Neural cell (in vitro differentiated cells): ENCODE results near the gene RNF32. TPM values are rescaled to one million over a fixed set of nuclear protein-coding genes. Genes with fewer than 3 reads are reported as not detected.

Experiments used
- H2AFZ ChIP-seq: fragments of 200-600, 300-800 bp; sonication (generic), shearing (Covaris generic); 2 replicates; pipeline ENCODE4 v1.6.0; 2014; ENCODE audit warnings: low read depth, mild to moderate bottlenecking, antibody characterized with exemption, low read length, moderate library complexity
- H3F3A ChIP-seq: fragments of 200-600 bp; shearing (Covaris generic); 2 replicates; pipeline ENCODE4 v1.6.1; 2016; ENCODE audit warnings: mild to moderate bottlenecking, moderate library complexity, mixed read lengths, antibody characterized with exemption, low read length; ENCODE audit not compliant: insufficient read depth, poor library complexity, severe bottlenecking
- H3K27ac ChIP-seq: fragments of 200-600, 300-800 bp; sonication (generic), shearing (Covaris generic); 2 replicates; pipeline ENCODE4 v1.5.1; 2014; ENCODE audit warnings: mild to moderate bottlenecking, low read length, moderate library complexity
- H3K27me3 ChIP-seq: fragments of 300-800, 200-600 bp; sonication (generic), shearing (Covaris generic); 2 replicates; pipeline ENCODE4 v1.6.0; 2014; ENCODE audit warnings: mild to moderate bottlenecking, low read depth, low read length, moderate library complexity; ENCODE audit not compliant: insufficient read depth
- H3K36me3 ChIP-seq: fragments of 300-800, 200-600 bp; sonication (generic), shearing (Covaris generic); 2 replicates; pipeline ENCODE4 v1.5.1; 2014; ENCODE audit warnings: mild to moderate bottlenecking, antibody characterized with exemption, low read length, moderate library complexity; ENCODE audit not compliant: insufficient read depth
- H3K4me2 ChIP-seq: fragments of 300-800, 200-600 bp; sonication (generic), shearing (Covaris generic); 2 replicates; pipeline ENCODE4 v1.6.0; 2014; ENCODE audit warnings: mild to moderate bottlenecking, low read length
- H3K4me3 ChIP-seq: fragments of 300-800, 200-600 bp; sonication (generic), shearing (Covaris generic); 2 replicates; pipeline ENCODE4 v1.5.1; 2014; ENCODE audit warnings: mild to moderate bottlenecking, low read length, moderate library complexity
- H3K79me2 ChIP-seq: fragments of 200-600 bp; shearing (Covaris generic); replicated peaks from 2 replicates; pipeline ENCODE4 v1.6.0; 2014; ENCODE audit warnings: mild to moderate bottlenecking, low read length, moderate library complexity; ENCODE audit not compliant: insufficient read depth
- H3K9ac ChIP-seq: fragments of 300-800, 200-600 bp; sonication (generic), shearing (Covaris generic); 2 replicates; pipeline ENCODE4 v1.6.1; 2016; ENCODE audit warnings: mild to moderate bottlenecking, low read length, mixed read lengths
- H3K9me2 ChIP-seq: fragments of 200-600 bp; shearing (Covaris generic); 2 replicates; pipeline ENCODE4 v1.6.1; 2016; ENCODE audit warnings: mild to moderate bottlenecking, low read length, mixed read lengths; ENCODE audit not compliant: insufficient read depth
- H3K9me3 ChIP-seq: fragments of 200-600, 300-800 bp; sonication (generic), shearing (Covaris generic); 2 replicates; pipeline ENCODE4 v1.6.1; 2016; ENCODE audit warnings: mild to moderate bottlenecking, mixed run types, low read length, moderate library complexity, mixed read lengths
- H4K20me1 ChIP-seq: fragments of 200-600 bp; shearing (Covaris generic); 2 replicates; pipeline ENCODE4 v1.6.1; 2016; ENCODE audit warnings: mild to moderate bottlenecking, mixed run types; ENCODE audit not compliant: insufficient read depth
- CTCF ChIP-seq: fragments of 450-650 bp; IDR thresholded peaks from 2 replicates; pipeline ENCODE4 v1.5.1; 2014; ENCODE audit warnings: antibody characterized with exemption, mild to moderate bottlenecking, moderate library complexity; ENCODE audit not compliant: poor library complexity, severe bottlenecking
- EP300 ChIP-seq: fragments of 450-650 bp; conservative IDR thresholded peaks from 2 replicates; pipeline ENCODE4 v1.6.1; 2014; ENCODE audit warnings: antibody characterized with exemption, mild to moderate bottlenecking, moderate library complexity; ENCODE audit not compliant: poor library complexity, severe bottlenecking
- EZH2 ChIP-seq: fragments of 200-600, 300-800 bp; shearing (Covaris generic), sonication (generic); IDR thresholded peaks from 2 replicates; pipeline ENCODE4 v1.6.1; 2014; ENCODE audit warnings: antibody characterized with exemption, low read length, borderline replicate concordance, mild to moderate bottlenecking; ENCODE audit not compliant: insufficient read depth, poor library complexity, severe bottlenecking
- MXI1 ChIP-seq: fragments of 450-650 bp; conservative IDR thresholded peaks from 2 replicates; pipeline ENCODE4 v1.6.1; 2014; ENCODE audit warnings: antibody characterized with exemption, mild to moderate bottlenecking; ENCODE audit not compliant: poor library complexity, severe bottlenecking
- POLR2AphosphoS5 ChIP-seq: IDR thresholded peaks from 2 replicates; pipeline ENCODE4 v1.6.1; 2012
- RAD21 ChIP-seq: fragments of 450-650 bp; conservative IDR thresholded peaks from 2 replicates; pipeline ENCODE4 v1.6.1; 2014; ENCODE audit warnings: antibody characterized with exemption, mild to moderate bottlenecking, moderate library complexity
- REST ChIP-seq: IDR thresholded peaks from 2 replicates; pipeline ENCODE4 v1.6.1; 2012; ENCODE audit warnings: borderline replicate concordance
- SMC3 ChIP-seq: fragments of 450-650 bp; conservative IDR thresholded peaks from 2 replicates; pipeline ENCODE4 v1.6.1; 2014; ENCODE audit warnings: antibody characterized with exemption, mild to moderate bottlenecking, moderate library complexity; ENCODE audit not compliant: poor library complexity
- TAF1 ChIP-seq: IDR thresholded peaks from 2 replicates; pipeline ENCODE4 v1.6.1; 2012; ENCODE audit warnings: low read depth
- polyA plus RNA-seq: library from polyadenylated mRNA; depleted of rRNA; stranded (reverse); fragments of >200 nt; gene quantifications from 2 replicates; pipeline ENCODE4 v1.2.3, GENCODE V29; 2014

Gene RNF32
- polyA plus RNA-seq, 1 donor from 2014 or later: 2.6 TPM

DNA sequence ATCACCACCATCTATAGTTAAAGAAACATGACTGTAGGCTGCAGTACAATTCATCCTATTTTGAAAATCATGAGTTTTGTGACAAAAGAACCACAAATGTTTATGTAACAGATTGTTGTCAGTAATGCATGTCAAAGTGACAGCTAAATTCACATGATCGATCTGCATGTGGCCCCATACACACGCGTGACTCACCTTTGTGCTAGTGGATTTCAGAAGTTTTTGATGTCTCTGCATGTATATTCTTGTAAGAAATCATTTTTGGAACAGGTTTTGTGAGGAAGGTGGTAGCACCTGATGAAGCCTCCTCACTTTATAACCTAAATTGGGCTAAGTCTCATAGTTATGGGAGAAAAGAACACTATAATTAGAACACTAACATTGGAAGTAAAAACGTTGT, 17.1 kb downstream of the RNF32 start:
- Histone ChIP-seq H2AFZ (no peak overlapping the region), H4K20me1 (no peaks in the 10 kb centered on the region), H3K27ac (no peak overlapping the region), H3K9me2 (no peaks in the 10 kb centered on the region), H3K79me2 (no peaks in the 10 kb centered on the region), H3F3A (no peaks in the 10 kb centered on the region), H3K36me3 (no peaks in the 10 kb centered on the region), H3K9me3 (no peaks in the 10 kb centered on the region), H3K27me3 (no peaks in the 10 kb centered on the region), H3K4me2 (no peak overlapping the region), H3K9ac (no peak overlapping the region), H3K4me3 (no peak overlapping the region)
- no peak for TF ChIP-seq POLR2AphosphoS5
- no peak for TF ChIP-seq CTCF
- no peak for TF ChIP-seq EZH2
- no peak for TF ChIP-seq MXI1

- no peaks in the 10 kb centered on the region for H3K36me3 ChIP-seq
- no peak overlapping the region for H3K4me3 ChIP-seq
- no peaks in the 10 kb centered on the region for H3K9me2 ChIP-seq
- H3K9me3 ChIP-seq: no peaks in the 10 kb centered on the region
- no peak overlapping the region for H3K4me2 ChIP-seq
- no peak overlapping the region for H2AFZ ChIP-seq
- no peak overlapping the region for H3K9ac ChIP-seq
- no peak overlapping the region for H3K27ac ChIP-seq
- TF ChIP-seq TAF1 (no peak), EZH2 (no peak), CTCF (no peak), POLR2AphosphoS5 (no peak), SMC3 (no peak), EP300 (no peak), REST (no peak), MXI1 (no peak), RAD21 (no peak)
- H3F3A ChIP-seq: no peaks in the 10 kb centered on the region
- no peaks in the 10 kb centered on the region for H4K20me1 ChIP-seq
- no peaks in the 10 kb centered on the region for H3K27me3 ChIP-seq
- H3K79me2 ChIP-seq: no peaks in the 10 kb centered on the region
These were observed 18.6 kb downstream of the RNF32 start for GRCh38 chr7:156659203-156659602.
